HepG2 (cell line): ENCODE results near the gene ST6GALNAC2. TPM values are rescaled to one million over a fixed set of nuclear protein-coding genes. Genes with fewer than 3 reads are reported as not detected.

ENCODE experiments used
- HOXA9 ChIP-seq: sonication (generic); formaldehyde crosslinking; IDR thresholded peaks from 2 replicates; pipeline ENCODE4 v1.8.1; 2022; ENCODE audit warnings: missing genetic modification reagents, mild to moderate bottlenecking, moderate library complexity, borderline replicate concordance
- KLF15 ChIP-seq: sonication (generic); formaldehyde crosslinking; IDR thresholded peaks from 2 replicates; pipeline ENCODE4 v1.8.1; 2023; ENCODE audit warnings: borderline replicate concordance, mild to moderate bottlenecking, inconsistent platforms, missing genetic modification reagents, mixed read lengths
- SCMH1 ChIP-seq: sonication (generic); formaldehyde crosslinking; IDR thresholded peaks from 2 replicates; pipeline ENCODE4 v1.9.0; 2021; ENCODE audit warnings: missing genetic modification reagents, mild to moderate bottlenecking, borderline replicate concordance
- ZNF569 ChIP-seq: sonication (generic); formaldehyde crosslinking; IDR thresholded peaks from 2 replicates; pipeline ENCODE4 v1.5.0; 2020; ENCODE audit warnings: mild to moderate bottlenecking, missing genetic modification reagents, moderate library complexity, borderline replicate concordance
- ZNF720 ChIP-seq: sonication (generic); formaldehyde crosslinking; IDR thresholded peaks from 2 replicates; pipeline ENCODE4 v1.4.0; 2020; ENCODE audit warnings: missing genetic modification reagents
- polyA plus RNA-seq, 8 experiments: library from polyadenylated mRNA; depleted of rRNA in 3 of 8; stranded (reverse) in 7 of 8; unstranded in 1 of 8; fragments of >200 nt; fragmentation: Illumina TruSeq in 4 of 8; extraction: Trizol in 4 of 8; gene quantifications; 2 replicates each; pipeline versions ENCODE4 v1.2.1 to v1.2.3, GENCODE V29; 2011 to 2016; ENCODE audit warnings: low read depth in 4 of 8, missing spikeins in 1 of 8, mixed read lengths in 1 of 8; ENCODE audit not compliant: insufficient read depth in 1 of 8
- total RNA-seq, 5 experiments: library from RNA; depleted of rRNA; stranded (reverse); fragments of >200 nt; fragmentation: Illumina TruSeq; extraction: Trizol; gene quantifications; 2 replicates each; pipeline ENCODE4 v1.2.3, GENCODE V29; 2016; ENCODE audit warnings: low read depth in 1 of 5
- TF ChIP-seq, protein P1 (sequence below): sonication (generic); formaldehyde crosslinking; IDR thresholded peaks from 2 replicates; pipeline ENCODE4 v1.4.0; 2020; ENCODE audit warnings: missing genetic modification reagents
- TF ChIP-seq, protein P2 (sequence below): IDR thresholded peaks from 2 replicates; pipeline ENCODE4 v1.6.1; 2018; ENCODE audit warnings: missing genetic modification reagents
- TF ChIP-seq, protein P3 (sequence below): sonication (generic); formaldehyde crosslinking; IDR thresholded peaks from 2 replicates; pipeline ENCODE4 v1.8.1; 2023; ENCODE audit warnings: mild to moderate bottlenecking, moderate library complexity, missing genetic modification reagents
- TF ChIP-seq, protein P4 (sequence below): sonication (generic); formaldehyde crosslinking; IDR thresholded peaks from 2 replicates; pipeline ENCODE4 v1.4.0; 2020; ENCODE audit warnings: missing genetic modification reagents, borderline replicate concordance
- TF ChIP-seq, protein P5 (sequence below): sonication (generic); formaldehyde crosslinking; IDR thresholded peaks from 2 replicates; pipeline ENCODE4 v1.8.0; 2022; ENCODE audit warnings: mild to moderate bottlenecking, missing genetic modification reagents, borderline replicate concordance
- TF ChIP-seq, protein P6 (sequence below): sonication (generic); formaldehyde crosslinking; IDR thresholded peaks from 2 replicates; pipeline ENCODE4 v1.4.0; 2020; ENCODE audit warnings: missing genetic modification reagents, borderline replicate concordance
- TF ChIP-seq, protein P7 (sequence below): sonication (generic); formaldehyde crosslinking; IDR thresholded peaks from 2 replicates; pipeline ENCODE4 v1.5.0; 2020; ENCODE audit warnings: mild to moderate bottlenecking, missing genetic modification reagents, moderate library complexity

Gene ST6GALNAC2
- total and polyA plus RNA-seq, 2 of the 13 experiments (the other 11 are each of a cell fraction or from before 2014, with no cell fraction given): 0.12 to 0.49 TPM

DNA sequence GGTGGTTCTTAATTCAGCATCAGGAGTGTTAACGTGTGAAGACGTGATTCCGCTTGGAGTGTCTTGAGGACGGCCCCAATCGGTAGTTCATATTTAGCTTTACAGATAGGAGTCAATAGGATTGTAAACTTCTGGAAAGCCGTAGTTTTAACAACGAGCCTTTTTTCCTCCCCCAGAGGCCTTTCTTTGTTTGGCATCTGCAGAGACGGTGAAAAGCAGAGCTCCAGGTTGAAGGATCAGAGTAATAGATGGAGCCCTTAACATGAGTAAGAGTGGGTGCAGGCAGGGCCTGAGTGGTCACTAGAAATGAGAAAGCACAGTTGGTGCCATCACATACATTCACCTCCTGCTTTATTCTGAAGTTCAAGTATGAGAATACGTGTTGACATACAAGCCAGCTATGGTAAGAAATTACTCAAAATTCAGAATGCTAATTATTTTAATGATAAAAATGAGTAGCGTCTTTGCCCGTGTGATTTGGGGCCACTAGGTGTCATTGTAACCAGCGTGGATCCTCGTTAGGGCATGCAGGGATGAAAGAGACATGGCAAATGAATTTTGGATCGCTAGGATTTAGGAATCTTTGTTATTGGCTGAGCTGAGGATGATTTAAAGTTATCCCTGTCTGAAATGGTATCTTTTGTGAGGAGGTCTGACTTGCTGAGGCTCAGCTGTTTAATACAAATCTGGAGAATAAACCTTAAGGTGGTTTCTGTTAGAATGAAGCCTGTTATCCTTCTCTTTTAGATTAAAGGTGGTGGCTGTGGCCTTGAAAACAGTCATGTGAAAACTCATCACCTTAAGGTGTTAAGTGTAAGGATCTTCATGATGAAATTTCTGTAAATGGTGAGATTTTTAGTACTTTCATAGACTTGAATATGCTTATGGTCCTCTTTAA lies 27.2 kb downstream of the ST6GALNAC2 start (continued):
- TF ChIP-seq SCMH1 (no peak), ZNF720 (no peak), ZNF569 (CRISPR knock-in tag) (no peak), KLF15 (CRISPR knock-in tag) (no peak), HOXA9 (CRISPR knock-in tag) (no peak)
- TF ChIP-seq, protein P1, sequence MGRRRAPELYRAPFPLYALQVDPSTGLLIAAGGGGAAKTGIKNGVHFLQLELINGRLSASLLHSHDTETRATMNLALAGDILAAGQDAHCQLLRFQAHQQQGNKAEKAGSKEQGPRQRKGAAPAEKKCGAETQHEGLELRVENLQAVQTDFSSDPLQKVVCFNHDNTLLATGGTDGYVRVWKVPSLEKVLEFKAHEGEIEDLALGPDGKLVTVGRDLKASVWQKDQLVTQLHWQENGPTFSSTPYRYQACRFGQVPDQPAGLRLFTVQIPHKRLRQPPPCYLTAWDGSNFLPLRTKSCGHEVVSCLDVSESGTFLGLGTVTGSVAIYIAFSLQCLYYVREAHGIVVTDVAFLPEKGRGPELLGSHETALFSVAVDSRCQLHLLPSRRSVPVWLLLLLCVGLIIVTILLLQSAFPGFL (CRISPR knock-in tag): no peak
- TF ChIP-seq, protein P2, sequence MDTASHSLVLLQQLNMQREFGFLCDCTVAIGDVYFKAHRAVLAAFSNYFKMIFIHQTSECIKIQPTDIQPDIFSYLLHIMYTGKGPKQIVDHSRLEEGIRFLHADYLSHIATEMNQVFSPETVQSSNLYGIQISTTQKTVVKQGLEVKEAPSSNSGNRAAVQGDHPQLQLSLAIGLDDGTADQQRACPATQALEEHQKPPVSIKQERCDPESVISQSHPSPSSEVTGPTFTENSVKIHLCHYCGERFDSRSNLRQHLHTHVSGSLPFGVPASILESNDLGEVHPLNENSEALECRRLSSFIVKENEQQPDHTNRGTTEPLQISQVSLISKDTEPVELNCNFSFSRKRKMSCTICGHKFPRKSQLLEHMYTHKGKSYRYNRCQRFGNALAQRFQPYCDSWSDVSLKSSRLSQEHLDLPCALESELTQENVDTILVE (CRISPR knock-in tag): no peak
- TF ChIP-seq, protein P3, sequence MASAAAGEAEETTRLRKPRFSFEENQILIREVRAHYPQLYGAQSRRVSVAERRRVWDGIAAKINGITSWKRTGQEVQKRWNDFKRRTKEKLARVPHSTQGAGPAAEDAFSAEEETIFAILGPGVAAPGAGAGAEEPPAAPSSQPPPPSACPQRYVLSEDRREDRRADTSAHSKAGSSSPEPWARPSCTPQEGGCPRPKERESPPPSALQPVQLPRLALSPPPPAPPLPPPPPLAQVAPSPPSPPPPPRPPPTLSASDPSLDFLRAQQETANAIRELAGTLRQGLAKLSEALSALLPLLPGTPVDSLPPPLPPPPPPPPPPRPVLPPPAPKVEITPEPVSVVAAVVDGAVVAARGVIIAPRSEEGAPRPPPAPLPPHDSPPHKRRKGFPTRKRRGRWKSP (CRISPR knock-in tag): no peak
- TF ChIP-seq, protein P4, sequence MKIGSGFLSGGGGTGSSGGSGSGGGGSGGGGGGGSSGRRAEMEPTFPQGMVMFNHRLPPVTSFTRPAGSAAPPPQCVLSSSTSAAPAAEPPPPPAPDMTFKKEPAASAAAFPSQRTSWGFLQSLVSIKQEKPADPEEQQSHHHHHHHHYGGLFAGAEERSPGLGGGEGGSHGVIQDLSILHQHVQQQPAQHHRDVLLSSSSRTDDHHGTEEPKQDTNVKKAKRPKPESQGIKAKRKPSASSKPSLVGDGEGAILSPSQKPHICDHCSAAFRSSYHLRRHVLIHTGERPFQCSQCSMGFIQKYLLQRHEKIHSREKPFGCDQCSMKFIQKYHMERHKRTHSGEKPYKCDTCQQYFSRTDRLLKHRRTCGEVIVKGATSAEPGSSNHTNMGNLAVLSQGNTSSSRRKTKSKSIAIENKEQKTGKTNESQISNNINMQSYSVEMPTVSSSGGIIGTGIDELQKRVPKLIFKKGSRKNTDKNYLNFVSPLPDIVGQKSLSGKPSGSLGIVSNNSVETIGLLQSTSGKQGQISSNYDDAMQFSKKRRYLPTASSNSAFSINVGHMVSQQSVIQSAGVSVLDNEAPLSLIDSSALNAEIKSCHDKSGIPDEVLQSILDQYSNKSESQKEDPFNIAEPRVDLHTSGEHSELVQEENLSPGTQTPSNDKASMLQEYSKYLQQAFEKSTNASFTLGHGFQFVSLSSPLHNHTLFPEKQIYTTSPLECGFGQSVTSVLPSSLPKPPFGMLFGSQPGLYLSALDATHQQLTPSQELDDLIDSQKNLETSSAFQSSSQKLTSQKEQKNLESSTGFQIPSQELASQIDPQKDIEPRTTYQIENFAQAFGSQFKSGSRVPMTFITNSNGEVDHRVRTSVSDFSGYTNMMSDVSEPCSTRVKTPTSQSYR (CRISPR knock-in tag): no peak
- TF ChIP-seq, protein P5, sequence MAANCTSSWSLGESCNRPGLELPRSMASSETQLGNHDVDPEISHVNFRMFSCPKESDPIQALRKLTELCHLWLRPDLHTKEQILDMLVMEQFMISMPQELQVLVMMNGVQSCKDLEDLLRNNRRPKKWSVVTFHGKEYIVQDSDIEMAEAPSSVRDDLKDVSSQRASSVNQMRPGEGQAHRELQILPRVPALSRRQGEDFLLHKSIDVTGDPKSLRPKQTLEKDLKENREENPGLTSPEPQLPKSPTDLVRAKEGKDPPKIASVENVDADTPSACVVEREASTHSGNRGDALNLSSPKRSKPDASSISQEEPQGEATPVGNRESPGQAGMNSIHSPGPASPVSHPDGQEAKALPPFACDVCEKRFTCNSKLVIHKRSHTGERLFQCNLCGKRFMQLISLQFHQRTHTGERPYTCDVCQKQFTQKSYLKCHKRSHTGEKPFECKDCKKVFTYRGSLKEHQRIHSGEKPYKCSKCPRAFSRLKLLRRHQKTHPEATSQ (CRISPR knock-in tag): no peak
- TF ChIP-seq, protein P6, sequence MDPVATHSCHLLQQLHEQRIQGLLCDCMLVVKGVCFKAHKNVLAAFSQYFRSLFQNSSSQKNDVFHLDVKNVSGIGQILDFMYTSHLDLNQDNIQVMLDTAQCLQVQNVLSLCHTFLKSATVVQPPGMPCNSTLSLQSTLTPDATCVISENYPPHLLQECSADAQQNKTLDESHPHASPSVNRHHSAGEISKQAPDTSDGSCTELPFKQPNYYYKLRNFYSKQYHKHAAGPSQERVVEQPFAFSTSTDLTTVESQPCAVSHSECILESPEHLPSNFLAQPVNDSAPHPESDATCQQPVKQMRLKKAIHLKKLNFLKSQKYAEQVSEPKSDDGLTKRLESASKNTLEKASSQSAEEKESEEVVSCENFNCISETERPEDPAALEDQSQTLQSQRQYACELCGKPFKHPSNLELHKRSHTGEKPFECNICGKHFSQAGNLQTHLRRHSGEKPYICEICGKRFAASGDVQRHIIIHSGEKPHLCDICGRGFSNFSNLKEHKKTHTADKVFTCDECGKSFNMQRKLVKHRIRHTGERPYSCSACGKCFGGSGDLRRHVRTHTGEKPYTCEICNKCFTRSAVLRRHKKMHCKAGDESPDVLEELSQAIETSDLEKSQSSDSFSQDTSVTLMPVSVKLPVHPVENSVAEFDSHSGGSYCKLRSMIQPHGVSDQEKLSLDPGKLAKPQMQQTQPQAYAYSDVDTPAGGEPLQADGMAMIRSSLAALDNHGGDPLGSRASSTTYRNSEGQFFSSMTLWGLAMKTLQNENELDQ: no peak
- TF ChIP-seq, protein P7, sequence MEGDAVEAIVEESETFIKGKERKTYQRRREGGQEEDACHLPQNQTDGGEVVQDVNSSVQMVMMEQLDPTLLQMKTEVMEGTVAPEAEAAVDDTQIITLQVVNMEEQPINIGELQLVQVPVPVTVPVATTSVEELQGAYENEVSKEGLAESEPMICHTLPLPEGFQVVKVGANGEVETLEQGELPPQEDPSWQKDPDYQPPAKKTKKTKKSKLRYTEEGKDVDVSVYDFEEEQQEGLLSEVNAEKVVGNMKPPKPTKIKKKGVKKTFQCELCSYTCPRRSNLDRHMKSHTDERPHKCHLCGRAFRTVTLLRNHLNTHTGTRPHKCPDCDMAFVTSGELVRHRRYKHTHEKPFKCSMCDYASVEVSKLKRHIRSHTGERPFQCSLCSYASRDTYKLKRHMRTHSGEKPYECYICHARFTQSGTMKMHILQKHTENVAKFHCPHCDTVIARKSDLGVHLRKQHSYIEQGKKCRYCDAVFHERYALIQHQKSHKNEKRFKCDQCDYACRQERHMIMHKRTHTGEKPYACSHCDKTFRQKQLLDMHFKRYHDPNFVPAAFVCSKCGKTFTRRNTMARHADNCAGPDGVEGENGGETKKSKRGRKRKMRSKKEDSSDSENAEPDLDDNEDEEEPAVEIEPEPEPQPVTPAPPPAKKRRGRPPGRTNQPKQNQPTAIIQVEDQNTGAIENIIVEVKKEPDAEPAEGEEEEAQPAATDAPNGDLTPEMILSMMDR: peak; percentile 84
